Activated CD4-positive, alpha-beta T cell treated with anti-CD3 and anti-CD28 coated beads for 36 hours (primary cell): ENCODE data around the gene TRABD2A. TPM values are rescaled to one million over a fixed set of nuclear protein-coding genes. Genes with fewer than 3 reads are reported as not detected.
"Not testable (repeated sequence)": the region's sequence is repeated elsewhere in the genome, so short reads cannot be mapped to it uniquely, and the experiment has no call there.

ENCODE experiments used
- ATAC-seq: fragments of 200-7000 bp; cut with Tn5 transposase; one replicate; pipeline ENCODE4 v1.10.0; 2021; ENCODE audit warnings: mild to moderate bottlenecking, moderate library complexity
- CTCF ChIA-PET: fragments of 350-600 bp; sonication (Branson Sonifier 250); formaldehyde crosslinking; loops from one replicate; lab custom pipeline; 2021; ENCODE audit warnings: antibody characterized with exemption; lab: Charles Lee
- POLR2A ChIA-PET: fragments of 350-600 bp; sonication (Branson Sonifier 250); formaldehyde crosslinking; loops from one replicate; lab custom pipeline; 2021; ENCODE audit warnings: antibody characterized with exemption, inconsistent platforms; lab: Charles Lee
- DNase-seq: peaks from one replicate; pipeline ENCODE4 v3.0.0-alpha.2; 2020
- H3K27ac Mint-ChIP-seq: one replicate; pipeline ENCODE4 v1.8.0; 2021; ENCODE audit warnings: mixed read lengths
- H3K27me3 Mint-ChIP-seq: one replicate; pipeline ENCODE4 v1.8.0; 2021; ENCODE audit warnings: mixed read lengths
- H3K36me3 Mint-ChIP-seq: one replicate; pipeline ENCODE4 v1.8.0; 2021; ENCODE audit warnings: low read depth, mixed read lengths
- H3K4me1 Mint-ChIP-seq: one replicate; pipeline ENCODE4 v1.8.0; 2021; ENCODE audit warnings: mixed read lengths
- H3K4me3 Mint-ChIP-seq: one replicate; pipeline ENCODE4 v1.8.0; 2021; ENCODE audit warnings: mild to moderate bottlenecking, moderate library complexity, mixed read lengths
- H3K9me3 Mint-ChIP-seq: one replicate; pipeline ENCODE4 v1.8.0; 2021; ENCODE audit warnings: low read depth, mixed read lengths
- intact Hi-C, 2 experiments: fragments of 100-400 bp; cut with DNase I in 1 of 2; cut with micrococcal nuclease in 1 of 2; formaldehyde crosslinking; loops; one replicate each; pipeline versions ENCODE4 v1.14.2 to v1.15.1; 2022 to 2024; cut with DNase I, micrococcal nuclease
- total RNA-seq, 2 experiments: library from RNA; stranded (reverse); gene quantifications; one replicate each; pipeline ENCODE4 v1.2.3, GENCODE V29; 2021

TRABD2A gene
- total RNA-seq, 2 experiments from 2014 or later: 37.2 to 42.2 TPM

DNA sequence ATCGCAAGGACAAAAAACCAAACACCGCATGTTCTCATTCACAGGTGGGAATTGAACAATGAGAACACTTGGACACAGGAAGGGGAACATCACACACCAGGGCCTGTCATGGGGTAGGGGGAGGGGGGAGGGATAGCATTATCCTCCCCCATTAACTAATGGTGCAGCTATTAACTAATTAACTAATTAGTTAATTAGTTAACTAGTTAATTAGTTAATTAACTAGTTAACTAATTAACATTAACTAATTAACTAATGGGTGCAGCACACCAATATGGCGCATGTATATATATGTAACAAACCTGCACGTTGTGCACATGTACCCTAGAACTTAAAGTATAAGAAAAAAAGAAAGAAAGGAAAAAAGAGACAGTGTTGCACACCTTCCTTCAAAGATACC, 12.6 kb downstream of the TRABD2A start:
- ATAC-seq, POLR2A ChIA-PET, DNase-seq, intact Hi-C loops, H3K9me3 Mint-ChIP-seq, H3K4me3 Mint-ChIP-seq, H3K27ac Mint-ChIP-seq, H3K27me3 Mint-ChIP-seq: not testable (repeated sequence)
- Mint-ChIP-seq H3K4me1 (peaks cover 78% of the 10 kb centered on the region), H3K36me3 (peaks cover 32% of the 10 kb centered on the region)
- CTCF ChIA-PET: interaction anchor here (0.6 to 4.4 kb wide), 4 partner anchors 11 to 62 kb away, joined by 3 to 25 read pairs (median 5); no protein-coding TSS in a partner anchor

DNA sequence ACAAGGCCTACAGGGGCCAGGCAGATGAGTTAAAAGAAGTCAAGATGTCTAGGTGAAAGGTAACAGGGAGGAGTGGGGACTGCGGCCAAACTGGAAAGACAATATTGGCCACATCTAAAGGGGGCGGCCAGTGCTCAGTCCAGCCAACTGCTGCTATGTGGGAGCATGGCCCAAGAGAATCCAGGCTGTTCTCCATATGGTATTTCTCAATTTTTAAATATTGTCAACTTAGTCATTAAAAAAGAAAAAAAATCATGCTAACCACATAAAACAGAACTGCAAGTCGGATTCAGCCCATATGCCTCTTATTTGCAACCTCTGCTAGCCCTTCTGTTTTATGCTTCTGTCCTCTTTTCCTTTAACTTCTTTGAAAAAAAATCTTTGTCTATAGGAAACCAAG, 14.8 kb downstream of the TRABD2A start:
- no peak for DNase-seq
- Mint-ChIP-seq H3K27ac (peak overlapping the region; percentile 21), H3K4me1 (peaks cover 83% of the 10 kb centered on the region), H3K36me3 (peaks cover 37% of the 10 kb centered on the region), H3K9me3 (peaks cover 2% of the 10 kb centered on the region), H3K4me3 (no peak overlapping the region), H3K27me3 (no peaks in the 10 kb centered on the region)
- ChIA-PET POLR2A (no interaction called here), CTCF (interaction anchor here (1.0 to 1.1 kb wide), 3 partner anchors 60 to 285 kb away, joined by 3 to 4 read pairs (median 3); no protein-coding TSS in a partner anchor)
- no peak for ATAC-seq
- intact Hi-C loops: no loop called here

DNA sequence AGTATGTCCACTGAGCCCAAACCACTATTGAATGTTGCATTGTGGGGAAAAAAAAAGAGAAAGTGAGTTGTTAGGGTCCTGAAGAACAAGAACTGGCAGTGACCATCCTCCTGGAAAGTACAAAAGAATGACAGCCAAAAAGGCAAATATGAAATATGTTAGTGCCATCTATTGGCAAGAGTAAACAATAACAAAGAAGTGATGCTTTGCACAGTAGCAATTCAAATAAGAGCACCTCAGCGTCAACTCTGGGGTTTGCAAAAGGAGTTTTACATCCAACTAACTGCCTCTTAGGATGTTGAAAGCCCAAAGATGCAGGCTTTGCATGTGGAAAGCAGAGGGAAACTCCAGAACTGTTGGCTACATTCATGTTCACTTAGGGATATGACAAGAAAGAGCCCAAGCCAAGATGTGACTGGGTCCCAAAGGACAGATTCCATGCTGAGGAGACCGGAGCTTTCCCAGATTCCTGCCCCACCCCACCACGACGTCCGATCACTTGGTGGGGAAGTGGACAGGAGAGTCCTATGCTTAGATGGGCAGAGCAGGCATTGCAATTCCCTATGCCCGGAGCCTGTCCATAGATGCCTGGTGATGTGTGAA, 15.6 kb downstream of the TRABD2A start:
- POLR2A ChIA-PET: no interaction called here
- H3K4me1 Mint-ChIP-seq: peaks cover 82% of the 10 kb centered on the region
- peak overlapping the region; percentile 70 for H3K27ac Mint-ChIP-seq
- DNase-seq: no peak
- H3K9me3 Mint-ChIP-seq: peaks cover 2% of the 10 kb centered on the region
- ATAC-seq: peak; percentile 46
- peaks cover 32% of the 10 kb centered on the region for H3K36me3 Mint-ChIP-seq
- intact Hi-C loops: loop anchor here (1.0 to 2.0 kb wide), 3 partner anchors 124 to 370 kb away; no protein-coding TSS in a partner anchor
- no peak overlapping the region for H3K4me3 Mint-ChIP-seq
- no peaks in the 10 kb centered on the region for H3K27me3 Mint-ChIP-seq
- CTCF ChIA-PET: interaction anchor here (0.6 to 1.2 kb wide), 9 partner anchors 11 to 284 kb away, joined by 3 to 5 read pairs (median 3); no protein-coding TSS in a partner anchor

DNA sequence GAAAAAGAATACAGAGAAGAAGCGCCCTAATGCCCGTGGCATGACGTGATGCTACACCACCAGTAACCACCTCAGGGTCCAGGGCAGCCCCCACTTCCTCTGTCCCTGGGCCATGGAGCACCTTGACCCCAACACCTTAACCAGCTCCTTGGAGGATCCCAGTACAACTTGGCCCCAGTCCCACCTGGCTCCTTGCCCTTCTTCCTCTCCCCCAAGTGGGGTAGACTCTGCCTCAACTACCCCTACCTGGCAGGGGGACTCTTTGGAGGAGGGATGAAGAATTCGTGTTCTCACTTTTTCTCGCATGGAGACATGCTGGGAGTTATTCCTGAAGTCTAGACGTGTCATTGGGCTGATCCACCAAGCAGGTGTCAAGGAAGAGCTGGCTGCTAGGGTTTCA, 18.9 kb downstream of the TRABD2A start:
- Mint-ChIP-seq H3K27me3 (no peaks in the 10 kb centered on the region), H3K36me3 (peaks cover 24% of the 10 kb centered on the region), H3K27ac (peak overlapping the region; percentile 49), H3K4me1 (peaks cover 94% of the 10 kb centered on the region), H3K9me3 (no peaks in the 10 kb centered on the region), H3K4me3 (no peak overlapping the region)
- CTCF ChIA-PET: interaction anchor here (0.6 to 2.4 kb wide), 9 partner anchors 10 to 141 kb away, joined by 3 to 8 read pairs (median 3); no protein-coding TSS in a partner anchor
- DNase-seq (no peak), ATAC-seq (no peak)
- POLR2A ChIA-PET: interaction anchor here (0.9 to 1.5 kb wide), 2 partner anchors 16 to 84 kb away, joined by 3 to 4 read pairs; no protein-coding TSS in a partner anchor
- intact Hi-C loops: loop anchor here in 1 of 2 experiments (5.0 kb wide), 1 partner anchor 230 kb away; no protein-coding TSS in a partner anchor

DNA sequence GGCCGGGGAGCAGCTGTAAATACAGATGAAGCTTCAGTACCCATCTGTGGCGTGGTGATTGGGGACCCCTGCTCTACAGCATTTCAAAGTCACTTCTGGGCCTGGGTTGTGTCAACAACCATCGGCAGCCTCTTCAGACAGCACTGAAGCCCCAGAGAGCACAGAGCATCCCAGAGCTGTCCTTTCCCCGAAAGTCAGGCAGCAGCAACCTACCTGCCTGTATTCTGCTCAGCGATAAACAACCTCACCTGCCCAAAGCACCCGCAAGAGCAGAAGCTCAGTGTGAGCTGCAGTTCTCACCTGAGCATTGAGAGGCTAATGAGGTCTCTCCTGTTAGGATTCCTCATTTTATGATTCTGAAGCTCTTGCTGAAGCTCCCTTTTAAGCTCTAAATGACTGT, 19.3 kb downstream of the TRABD2A start:
- peaks cover 26% of the 10 kb centered on the region for H3K36me3 Mint-ChIP-seq
- POLR2A ChIA-PET: interaction anchor here (0.9 to 1.5 kb wide), 2 partner anchors 15 to 85 kb away, joined by 3 to 4 read pairs; no protein-coding TSS in a partner anchor
- no peak for ATAC-seq
- CTCF ChIA-PET: interaction anchor here (0.6 to 2.4 kb wide), 7 partner anchors 10 to 910 kb away, joined by 3 to 8 read pairs (median 3); no protein-coding TSS in a partner anchor
- H3K4me3 Mint-ChIP-seq: no peak overlapping the region
- H3K27ac Mint-ChIP-seq: peak overlapping the region; percentile 49
- H3K9me3 Mint-ChIP-seq: no peaks in the 10 kb centered on the region
- H3K4me1 Mint-ChIP-seq: peaks cover 94% of the 10 kb centered on the region
- intact Hi-C loops: loop anchor here in 1 of 2 experiments (5.0 kb wide), 1 partner anchor 229 kb away; no protein-coding TSS in a partner anchor
- no peaks in the 10 kb centered on the region for H3K27me3 Mint-ChIP-seq
- DNase-seq: no peak

DNA sequence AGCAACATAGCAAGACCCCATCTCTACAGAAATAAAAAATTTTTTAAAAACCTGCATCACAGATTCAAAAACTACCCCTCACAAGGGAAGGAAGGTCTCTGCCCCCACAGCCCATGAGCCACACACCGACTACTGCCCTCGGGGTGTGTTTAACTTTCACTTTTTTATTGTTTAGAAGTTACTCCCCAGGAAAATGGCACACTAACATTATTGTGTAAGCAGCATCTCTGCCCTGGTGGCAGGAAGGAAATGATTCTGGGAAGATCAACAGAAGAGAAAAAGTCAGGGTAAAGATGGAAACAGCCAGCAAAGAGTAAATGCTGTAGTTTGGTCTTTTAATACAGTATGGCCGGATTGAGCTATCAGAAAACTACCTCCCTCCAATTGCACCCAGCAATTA, 21.9 kb downstream of the TRABD2A start:
- Mint-ChIP-seq H3K4me1 (peaks cover 94% of the 10 kb centered on the region), H3K4me3 (peak overlapping the region; percentile 45), H3K36me3 (peaks cover 38% of the 10 kb centered on the region), H3K27ac (peak overlapping the region; percentile 79), H3K27me3 (no peaks in the 10 kb centered on the region), H3K9me3 (no peaks in the 10 kb centered on the region)
- DNase-seq: no peak
- intact Hi-C loops: loop anchor here (5.0 to 10.0 kb wide), 5 partner anchors 42 to 342 kb away; partner anchors contain the start of gene DNAH6 (in 1 of the 2)
- no peak for ATAC-seq
- ChIA-PET POLR2A (no interaction called here), CTCF (interaction anchor here (1.5 to 2.0 kb wide), 3 partner anchors 10 to 362 kb away, joined by 5 to 7 read pairs (median 6); no protein-coding TSS in a partner anchor)

DNA sequence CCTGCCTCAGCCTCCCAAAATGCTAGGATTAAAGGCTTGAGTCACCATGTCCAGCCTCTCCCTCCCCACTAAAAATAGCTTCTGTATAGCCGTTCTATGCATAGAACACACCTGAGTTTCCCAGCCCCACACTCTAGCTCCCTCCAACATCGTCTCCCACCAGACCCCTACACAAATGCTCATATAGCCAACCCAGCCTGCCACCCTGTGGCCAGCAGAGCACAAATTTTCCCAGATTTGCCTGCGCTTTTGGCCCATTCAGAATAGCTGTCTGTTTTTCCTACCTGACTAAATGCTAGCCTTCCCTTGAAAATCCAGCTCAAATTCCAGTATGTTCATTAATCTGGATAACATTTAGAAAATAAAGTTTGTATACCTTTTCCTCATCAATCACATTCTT, 22.8 kb downstream of the TRABD2A start:
- ATAC-seq (no peak), DNase-seq (no peak)
- ChIA-PET POLR2A (interaction anchor here (0.6 to 2.2 kb wide), 2 partner anchors 9 to 12 kb away, joined by 4 to 8 read pairs; no protein-coding TSS in a partner anchor), CTCF (interaction anchor here (0.6 to 2.0 kb wide), 10 partner anchors 9 to 361 kb away, joined by 3 to 7 read pairs (median 4); no protein-coding TSS in a partner anchor)
- H3K4me1 Mint-ChIP-seq: peaks cover 92% of the 10 kb centered on the region
- peak overlapping the region; percentile 79 for H3K27ac Mint-ChIP-seq
- peaks cover 43% of the 10 kb centered on the region for H3K36me3 Mint-ChIP-seq
- H3K4me3 Mint-ChIP-seq: no peak overlapping the region
- intact Hi-C loops: loop anchor here (5.0 to 10.0 kb wide), 5 partner anchors 41 to 341 kb away; partner anchors contain the start of gene DNAH6 (in 1 of the 2)
- H3K9me3 Mint-ChIP-seq: peaks cover 3% of the 10 kb centered on the region
- no peaks in the 10 kb centered on the region for H3K27me3 Mint-ChIP-seq

DNA sequence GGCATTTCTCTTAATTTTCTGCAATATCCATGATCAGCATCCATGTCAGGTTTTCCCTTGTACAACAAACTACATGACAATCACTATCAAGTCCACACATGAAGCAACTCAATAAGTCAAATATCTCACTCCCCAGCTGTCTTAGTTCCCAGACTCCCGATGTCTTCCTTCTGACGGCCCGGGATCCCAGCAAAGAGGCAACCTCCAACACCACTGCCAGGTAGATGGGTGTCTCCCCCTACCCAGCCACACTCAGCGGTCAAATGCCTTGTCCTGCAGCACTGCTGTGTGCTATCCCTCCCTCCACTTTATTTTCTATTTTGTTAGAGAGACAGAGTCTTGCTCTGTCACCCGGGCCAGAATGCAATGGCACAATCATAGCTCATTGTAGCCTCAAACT, 23.3 kb downstream of the TRABD2A start:
- intact Hi-C loops: loop anchor here (2.0 to 10.0 kb wide), 7 partner anchors 17 to 340 kb away; partner anchors contain the start of gene DNAH6 (in 1 of the 2)
- ChIA-PET CTCF (interaction anchor here (0.6 to 2.0 kb wide), 10 partner anchors 8 to 360 kb away, joined by 3 to 7 read pairs (median 4); no protein-coding TSS in a partner anchor), POLR2A (interaction anchor here (0.6 to 2.2 kb wide), 2 partner anchors 8 to 11 kb away, joined by 4 to 8 read pairs; no protein-coding TSS in a partner anchor)
- Mint-ChIP-seq H3K36me3 (peaks cover 45% of the 10 kb centered on the region), H3K27me3 (no peaks in the 10 kb centered on the region), H3K4me1 (peaks cover 90% of the 10 kb centered on the region), H3K27ac (peak overlapping the region; percentile 79), H3K9me3 (peaks cover 8% of the 10 kb centered on the region), H3K4me3 (no peak overlapping the region)
- DNase-seq (no peak), ATAC-seq (no peak)

DNA sequence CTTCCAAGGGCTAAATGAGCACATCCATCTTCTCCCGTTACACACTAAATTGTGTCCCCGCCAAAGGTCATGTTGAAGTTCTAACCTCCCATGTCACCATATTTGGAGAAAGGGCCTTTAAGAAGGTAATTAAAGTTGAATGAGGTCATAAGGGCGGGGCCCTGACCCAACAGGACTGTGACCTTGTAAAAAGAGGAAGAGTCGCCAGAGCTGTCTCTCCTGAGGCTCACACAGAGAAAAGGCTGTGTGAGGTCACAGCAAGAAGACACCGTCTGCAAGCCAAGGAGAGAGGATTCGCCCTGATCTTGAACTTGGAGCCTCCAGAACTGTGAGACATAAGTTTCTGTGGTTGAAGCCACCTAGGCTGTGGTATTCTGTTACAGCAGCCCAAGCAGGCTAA, 24.1 kb downstream of the TRABD2A start:
- Mint-ChIP-seq H3K9me3 (peaks cover 11% of the 10 kb centered on the region), H3K36me3 (peaks cover 50% of the 10 kb centered on the region), H3K4me1 (peaks cover 90% of the 10 kb centered on the region), H3K4me3 (peak overlapping the region; percentile 20), H3K27ac (peak overlapping the region; percentile 79), H3K27me3 (no peaks in the 10 kb centered on the region)
- peak; percentile 82 for ATAC-seq
- DNase-seq: peak; percentile 69
- intact Hi-C loops: loop anchor here (2.0 to 10.0 kb wide), 7 partner anchors 16 to 339 kb away; partner anchors contain the start of gene DNAH6 (in 1 of the 2)
- CTCF ChIA-PET: interaction anchor here (0.6 to 2.0 kb wide), 4 partner anchors 9 to 359 kb away, joined by 3 to 6 read pairs (median 5); partner anchors contain the start of gene TRABD2A
- POLR2A ChIA-PET: interaction anchor here (2.2 kb wide), 1 partner anchor 10 kb away, joined by 8 read pairs; no protein-coding TSS in a partner anchor

DNA sequence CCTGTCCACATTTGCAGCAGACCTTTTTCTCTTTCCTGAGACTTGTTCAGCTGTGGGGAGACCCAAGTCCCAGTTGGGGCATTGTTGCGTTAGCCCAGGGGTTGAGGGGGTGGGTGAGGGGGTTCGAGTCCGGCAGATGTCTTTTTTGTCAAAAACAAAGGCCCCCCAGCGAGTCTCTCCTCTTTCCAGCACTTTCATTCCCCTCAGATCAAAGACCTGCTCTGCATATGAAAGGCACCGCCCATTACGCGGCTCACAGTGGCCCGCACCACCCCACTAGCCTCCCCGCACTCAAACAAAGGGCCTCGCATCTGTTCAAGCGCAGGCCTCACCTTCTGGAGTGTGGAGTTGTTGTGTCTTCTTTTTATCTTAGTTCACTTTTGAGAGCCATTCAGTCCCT, 25.2 kb downstream of the TRABD2A start:
- Mint-ChIP-seq H3K4me3 (peak overlapping the region; percentile 24), H3K4me1 (peaks cover 91% of the 10 kb centered on the region), H3K27me3 (no peaks in the 10 kb centered on the region), H3K27ac (peak overlapping the region; percentile 79), H3K9me3 (peaks cover 11% of the 10 kb centered on the region), H3K36me3 (peaks cover 55% of the 10 kb centered on the region)
- intact Hi-C loops: loop anchor here (2.0 to 10.0 kb wide), 7 partner anchors 15 to 338 kb away; partner anchors contain the start of gene DNAH6 (in 1 of the 2)
- POLR2A ChIA-PET: no interaction called here
- no peak for ATAC-seq
- CTCF ChIA-PET: interaction anchor here (0.8 to 1.3 kb wide), 2 partner anchors 15 to 33 kb away, joined by 3 to 4 read pairs; no protein-coding TSS in a partner anchor
- peak; percentile 36 for DNase-seq
